ENCODE results near the gene SREK1IP1.

SREK1IP1 gene

GRCh38 chr5:64680289-64680688 lies 88.2 kb downstream of the SREK1IP1 start:
- DNase-seq, result no peak

DNA sequence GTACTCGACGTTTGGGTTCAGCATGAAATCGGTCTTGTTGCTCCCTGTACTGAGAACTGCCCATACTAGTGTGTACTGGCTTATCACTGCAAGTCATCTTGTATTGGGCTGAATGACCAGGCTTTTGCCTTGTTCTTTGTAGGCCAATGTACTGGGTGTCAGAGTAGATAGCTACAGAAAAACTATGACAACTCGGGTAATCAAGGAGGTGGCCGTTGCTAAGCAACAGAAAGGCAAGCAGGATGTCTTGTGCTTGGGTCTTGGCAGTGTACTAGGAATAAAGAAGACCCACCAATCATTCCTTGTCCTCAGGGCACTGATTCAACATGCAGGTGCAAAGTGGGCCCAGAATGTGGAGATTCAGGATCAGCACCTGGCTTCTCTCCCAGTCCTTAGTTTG lies 90.1 kb downstream of the SREK1IP1 start:
- no peak for DNase-seq

GRCh38 chr5:64671678-64672077 lies 96.8 kb downstream of the SREK1IP1 start:
- DNase-seq, result no peak

DNA sequence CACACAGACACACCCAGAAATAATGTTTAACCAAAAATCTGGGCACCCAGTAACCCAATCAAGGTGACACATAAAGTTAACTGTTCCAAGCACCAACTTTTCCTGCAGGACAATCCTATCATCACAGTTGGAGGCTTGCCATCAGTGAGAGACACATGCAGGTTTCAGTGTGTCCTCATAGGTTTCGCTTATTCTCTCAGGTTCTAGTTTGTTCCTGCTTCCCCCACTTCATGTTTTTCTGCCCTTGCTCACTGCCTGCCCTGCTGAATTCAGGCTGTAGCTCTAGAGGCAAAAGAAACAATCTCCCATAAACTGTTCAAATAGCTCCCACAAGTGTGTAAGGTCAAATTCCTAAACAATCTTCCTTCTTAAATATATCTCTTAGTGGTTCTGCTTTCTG lies 98.2 kb downstream of the SREK1IP1 start:
- DNase-seq, result no peak

Measured in activated CD4-positive, alpha-beta T cell treated with anti-CD3 and anti-CD28 coated beads for 1 hour (primary cell).